Testis (tissue), 2 donors: ENCODE results near the gene MEIOB.

Source experiments
- CTCF ChIP-seq, 3 experiments: fragments of 450-650 bp in 2 of 3; fragments of 200-600 bp in 1 of 3; sonication (generic) in 1 of 3; IDR thresholded peaks; one replicate each; pipeline ENCODE4 v1.5.1; 2016 to 2019; ENCODE audit warnings: antibody characterized with exemption in 3 of 3, mild to moderate bottlenecking in 2 of 3, moderate library complexity in 1 of 3
- POLR2A ChIP-seq: fragments of 450-650 bp; IDR thresholded peaks from one replicate; pipeline ENCODE4 v1.6.1; 2017; ENCODE audit warnings: antibody characterized with exemption, mild to moderate bottlenecking, moderate library complexity

- TF ChIP-seq CTCF (IDR thresholded peaks at IDR 0.05) (no peak), POLR2A (no peak)
These were observed 86.2 kb downstream of the MEIOB start for GRCh38 chr16:1785846-1786170.
